K562 (cell line): ENCODE data around the gene LGALS3. TPM values are rescaled to one million over a fixed set of nuclear protein-coding genes. Genes with fewer than 3 reads are reported as not detected.

ENCODE experiments used
- ATAC-seq: fragments of 200-7000 bp; cut with Tn5 transposase; 3 replicates; pipeline ENCODE4 v1.9.1; 2020; ENCODE audit warnings: moderate library complexity
- BruUV-seq: library from RNA; stranded (reverse); fragments of 400-500 nt; replicated peaks from 2 replicates; lab custom pipeline; 2021; lab: Mats Ljungman, UMichigan
- CTCF ChIA-PET: fragments of 300-600 bp; formaldehyde crosslinking; extraction: SDS; loops from one replicate; lab custom pipeline; 2021; ENCODE audit warnings: low intra/inter-chr PET ratio; lab: Yijun Ruan, JAX
- POLR2A ChIA-PET: fragments of 300-600, 350-650 bp; sonication (Branson Sonifier 250); formaldehyde crosslinking; extraction: SDS; loops from one replicate; lab custom pipeline; 2021; ENCODE audit warnings: antibody characterized with exemption, inconsistent platforms; lab: Yijun Ruan, JAX
- DNase-seq, 4 experiments: peaks; one replicate each; pipeline versions ENCODE4 v3.0.0 to v3.0.0-alpha.2; 2011 to 2018; ENCODE audit warnings: low spot score in 3 of 4, mixed read lengths in 3 of 4; ENCODE audit errors: extremely low read depth in 1 of 4
- FAIRE-seq: peaks from 2 replicates; lab custom pipeline; 2011; peaks lifted over from hg19 to GRCh38; lab: Jason Lieb, UNC
- H2AFZ ChIP-seq: 2 replicates; pipeline ENCODE4 v1.6.0; 2011; ENCODE audit warnings: low read depth, low read length, control low read depth, inconsistent platforms
- H3K27ac ChIP-seq: fragments of 200-600 bp; 3 replicates; pipeline ENCODE4 v1.8.0; 2011; ENCODE audit warnings: low read depth, mild to moderate bottlenecking, control low read depth, inconsistent platforms, low read length, moderate library complexity, mixed read lengths; ENCODE audit errors: extremely low read depth
- H3K27me3 ChIP-seq, 2 experiments: fragments of 300-600 bp in 1 of 2; 2 replicates in 1 of 2; 3 replicates in 1 of 2; pipeline versions ENCODE4 v1.6.0 to v1.8.0; 2011; ENCODE audit warnings: inconsistent platforms in 2 of 2, low read length in 2 of 2, mild to moderate bottlenecking in 1 of 2, mixed read lengths in 1 of 2, moderate library complexity in 1 of 2; ENCODE audit not compliant: control insufficient read depth in 2 of 2, insufficient read depth in 2 of 2
- H3K36me3 ChIP-seq: fragments of 300-600 bp; 3 replicates; pipeline ENCODE4 v1.8.0; 2011; ENCODE audit warnings: mild to moderate bottlenecking, low read length, inconsistent platforms; ENCODE audit not compliant: control insufficient read depth, insufficient read depth
- H3K4me1 ChIP-seq, 2 experiments: fragments of 200-600 bp in 1 of 2; replicated peaks in 1 of 2; 2 replicates in 1 of 2; 3 replicates in 1 of 2; pipeline versions ENCODE4 v1.5.1 to v1.8.0; 2011; ENCODE audit warnings: inconsistent platforms in 2 of 2, low read length in 2 of 2, mild to moderate bottlenecking in 1 of 2, mixed read lengths in 1 of 2, moderate library complexity in 1 of 2; ENCODE audit not compliant: control insufficient read depth in 2 of 2, insufficient read depth in 2 of 2
- H3K4me2 ChIP-seq: 2 replicates; pipeline ENCODE4 v1.6.1; 2011; ENCODE audit warnings: low read length, control low read depth, inconsistent platforms, mixed read lengths; ENCODE audit not compliant: insufficient read depth
- H3K4me3 ChIP-seq: fragments of 200-600 bp; sonication (generic), shearing (Covaris generic); 2 replicates; pipeline ENCODE4 v1.5.1; 2016; ENCODE audit warnings: control low read depth, inconsistent platforms
- H3K79me2 ChIP-seq: fragments of 200-600 bp; 3 replicates; pipeline ENCODE4 v1.8.0; 2011; ENCODE audit warnings: low read length, inconsistent platforms; ENCODE audit not compliant: control insufficient read depth, insufficient read depth
- H3K9ac ChIP-seq, 2 experiments: 2 replicates each; pipeline versions ENCODE4 v1.6.0 to v1.6.1; 2011; ENCODE audit warnings: low read depth in 2 of 2, low read length in 2 of 2, control low read depth in 1 of 2, inconsistent platforms in 1 of 2, mild to moderate bottlenecking in 1 of 2, mixed read lengths in 1 of 2; ENCODE audit not compliant: insufficient read depth in 1 of 2
- H3K9me1 ChIP-seq: one replicate; pipeline ENCODE4 v1.6.0; 2011; ENCODE audit warnings: inconsistent platforms, mild to moderate bottlenecking, low read length, moderate library complexity; ENCODE audit not compliant: control insufficient read depth, insufficient read depth
- H3K9me3 ChIP-seq: replicated peaks from 2 replicates; pipeline ENCODE4 v1.5.1; 2011; ENCODE audit warnings: low read depth, low read length, inconsistent platforms; ENCODE audit not compliant: control insufficient read depth, insufficient read depth
- H4K20me1 ChIP-seq: replicated peaks from 2 replicates; pipeline ENCODE4 v1.6.1; 2011; ENCODE audit warnings: low read length, inconsistent platforms, mixed read lengths; ENCODE audit not compliant: control insufficient read depth, insufficient read depth
- CEBPB ChIP-seq: fragments of 450-650 bp; IDR thresholded peaks from 2 replicates; pipeline ENCODE4 v1.6.1; 2016; ENCODE audit warnings: missing genetic modification characterization, missing compliant biosample characterization
- E2F3 ChIP-seq: fragments of 250-450 bp; sonication (Bioruptor Pico); IDR thresholded peaks from 2 replicates; pipeline ENCODE4 v1.4.0; 2020; ENCODE audit warnings: mild to moderate bottlenecking
- ETV1 ChIP-seq: fragments of 450-650 bp; conservative IDR thresholded peaks from 2 replicates; pipeline ENCODE4 v1.6.1; 2016; ENCODE audit warnings: missing genetic modification characterization, control low read depth, low read depth, missing compliant biosample characterization
- L3MBTL2 ChIP-seq: fragments of 450-650 bp; IDR thresholded peaks from 2 replicates; pipeline ENCODE4 v1.6.1; 2016; ENCODE audit warnings: mild to moderate bottlenecking, moderate library complexity
- MTA2 ChIP-seq: fragments of 450-650 bp; IDR thresholded peaks from 2 replicates; pipeline ENCODE4 v1.6.1; 2016; ENCODE audit warnings: low read depth
- NUFIP1 ChIP-seq: fragments of 450-650 bp; IDR thresholded peaks from 2 replicates; pipeline ENCODE4 v1.6.1; 2018; ENCODE audit not compliant: partially characterized antibody
- PTTG1 ChIP-seq: fragments of 450-650 bp; IDR thresholded peaks from 2 replicates; pipeline ENCODE4 v1.6.1; 2016; ENCODE audit warnings: low read depth, mild to moderate bottlenecking, missing genetic modification characterization, missing compliant biosample characterization
- SIRT6 ChIP-seq: IDR thresholded peaks from one replicate; pipeline ENCODE4 v1.6.1; 2012; ENCODE audit warnings: low read depth, mild to moderate bottlenecking, control low read depth, inconsistent platforms, low read length, moderate library complexity
- TCF3 ChIP-seq: sonication (generic); formaldehyde crosslinking; IDR thresholded peaks from 2 replicates; pipeline ENCODE4 v1.4.0; 2020; ENCODE audit warnings: mild to moderate bottlenecking, missing genetic modification reagents
- ZNF140 ChIP-seq: fragments of 250-450 bp; sonication (Bioruptor Pico); IDR thresholded peaks from 2 replicates; pipeline ENCODE4 v1.8.0; 2021; ENCODE audit warnings: moderate library complexity, mild to moderate bottlenecking, inconsistent platforms
- ZNF184 ChIP-seq: sonication (generic); formaldehyde crosslinking; IDR thresholded peaks from 2 replicates; pipeline ENCODE4 v1.5.0; 2020; ENCODE audit warnings: missing genetic modification reagents
- WGBS: fragments of 100-300 bp; shearing (Covaris generic); methylation state at CpG from one replicate; pipeline ENCODE4 v1.1.6; 2016; ENCODE audit warnings: low coverage, mixed read lengths; ENCODE audit not compliant: insufficient coverage; ENCODE audit errors: missing lambda C conversion rate; 5-methylcytosine and 5-hydroxymethylcytosine counted together
- in situ Hi-C: fragments of 300-500 bp; cut with MboI; formaldehyde crosslinking; loops from 4 replicates; pipeline ENCODE4 v1.15.0; 2018; ENCODE audit warnings: inconsistent platforms, mixed read lengths
- intact Hi-C: fragments of 100-400 bp; cut with micrococcal nuclease; formaldehyde crosslinking; loops from 2 replicates; pipeline ENCODE4 v1.14.2; 2022
- polyA plus RNA-seq, 8 experiments: library from polyadenylated mRNA; depleted of rRNA in 4 of 8; stranded (reverse) in 5 of 8; unstranded in 3 of 8; fragments of >200 nt; fragmentation: Nextera tagmentation in 2 of 8; fragmentation: Illumina TruSeq in 1 of 8; extraction: Ambion mirVana in 2 of 8; extraction: Trizol in 1 of 8; gene quantifications; 2 replicates each; pipeline versions ENCODE4 v1.2.1 to v1.2.3, GENCODE V29; 2011 to 2014; ENCODE audit warnings: inconsistent platforms in 1 of 8, missing spikeins in 1 of 8
- total RNA-seq, 7 experiments: library from RNA; depleted of rRNA in 6 of 7; stranded (reverse); fragments of >200 nt in 6 of 7; fragmentation: Illumina TruSeq in 2 of 7; extraction: Trizol in 2 of 7; gene quantifications; 2 replicates each; pipeline versions ENCODE4 v1.2.1 to v1.2.3, GENCODE V29; 2011 to 2021; ENCODE audit warnings: low replicate concordance in 1 of 7
- TF ChIP-seq, protein P1 (sequence below): fragments of 250-450 bp; sonication (Bioruptor Pico); IDR thresholded peaks from 2 replicates; pipeline ENCODE4 v1.8.0; 2022; ENCODE audit warnings: inconsistent platforms, mild to moderate bottlenecking, moderate library complexity, borderline replicate concordance
- TF ChIP-seq, protein P2 (sequence below): sonication (generic); formaldehyde crosslinking; IDR thresholded peaks from 2 replicates; pipeline ENCODE4 v1.8.0; 2022; ENCODE audit warnings: mild to moderate bottlenecking, missing genetic modification reagents
- TF ChIP-seq, protein P3 (sequence below): IDR thresholded peaks from 2 replicates; pipeline ENCODE4 v1.6.1; 2012; ENCODE audit warnings: low read depth, low read length, improper control_type of control experiment, borderline replicate concordance
- TF ChIP-seq, protein P4 (sequence below): sonication (generic); formaldehyde crosslinking; IDR thresholded peaks from 2 replicates; pipeline ENCODE4 v1.4.0; 2020; ENCODE audit warnings: mild to moderate bottlenecking, missing genetic modification reagents

Gene LGALS3
- total and polyA plus RNA-seq, 9 of the 15 experiments (the other 6 are each of a cell fraction or from before 2014, with no cell fraction given) = 0.04 to 1.9 (median 1.1) TPM

DNA sequence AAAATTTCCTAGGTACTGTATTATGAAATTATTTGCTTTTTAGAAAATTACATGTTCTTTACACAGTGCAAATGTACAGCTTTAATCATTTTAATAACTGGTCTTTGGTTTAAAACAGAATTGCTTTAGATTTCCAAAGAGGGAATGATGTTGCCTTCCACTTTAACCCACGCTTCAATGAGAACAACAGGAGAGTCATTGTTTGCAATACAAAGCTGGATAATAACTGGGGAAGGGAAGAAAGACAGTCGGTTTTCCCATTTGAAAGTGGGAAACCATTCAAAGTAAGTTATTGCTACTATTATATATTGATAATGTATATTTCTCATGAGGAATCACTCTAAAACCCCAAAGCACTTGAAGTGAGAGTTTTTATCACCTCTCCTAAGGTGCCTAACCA is 13.4 kb downstream of the LGALS3 start:
- Histone ChIP-seq H3K9me3 (no peaks in the 10 kb centered on the region), H3K27ac (no peak overlapping the region), H3K9me1 (no peaks in the 10 kb centered on the region), H3K27me3 (no peaks in the 10 kb centered on the region), H3K4me2 (no peak overlapping the region), H3K79me2 (no peaks in the 10 kb centered on the region), H3K4me1 (peaks cover 0 to 4% of the 10 kb centered on the region in 2 experiments; a peak in 1 of 5 replicates), H3K36me3 (peaks cover 29% of the 10 kb centered on the region; the same call in 2 of the 3 replicates), H4K20me1 (no peaks in the 10 kb centered on the region), H3K9ac (no peak overlapping the region), H3K4me3 (no peak overlapping the region), H2AFZ (no peak overlapping the region)
- no peak for DNase-seq
- ChIA-PET CTCF (no interaction called here), POLR2A (no interaction called here)
- 81% methylated on average over 2 of the region's 2 CpGs for WGBS
- no peak for FAIRE-seq
- in situ Hi-C loops = no loop called here
- ATAC-seq = no peak
- BruUV-seq = no TSS peak
- intact Hi-C loops = no loop called here
- no peak for TF ChIP-seq NUFIP1
- no peak for TF ChIP-seq PTTG1
- TF ChIP-seq, protein P1, sequence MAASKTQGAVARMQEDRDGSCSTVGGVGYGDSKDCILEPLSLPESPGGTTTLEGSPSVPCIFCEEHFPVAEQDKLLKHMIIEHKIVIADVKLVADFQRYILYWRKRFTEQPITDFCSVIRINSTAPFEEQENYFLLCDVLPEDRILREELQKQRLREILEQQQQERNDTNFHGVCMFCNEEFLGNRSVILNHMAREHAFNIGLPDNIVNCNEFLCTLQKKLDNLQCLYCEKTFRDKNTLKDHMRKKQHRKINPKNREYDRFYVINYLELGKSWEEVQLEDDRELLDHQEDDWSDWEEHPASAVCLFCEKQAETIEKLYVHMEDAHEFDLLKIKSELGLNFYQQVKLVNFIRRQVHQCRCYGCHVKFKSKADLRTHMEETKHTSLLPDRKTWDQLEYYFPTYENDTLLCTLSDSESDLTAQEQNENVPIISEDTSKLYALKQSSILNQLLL (CRISPR knock-in tag) = no peak
- TF ChIP-seq ZNF184 (CRISPR knock-in tag) = no peak
- TF ChIP-seq L3MBTL2 = no peak
- TF ChIP-seq, protein P2, sequence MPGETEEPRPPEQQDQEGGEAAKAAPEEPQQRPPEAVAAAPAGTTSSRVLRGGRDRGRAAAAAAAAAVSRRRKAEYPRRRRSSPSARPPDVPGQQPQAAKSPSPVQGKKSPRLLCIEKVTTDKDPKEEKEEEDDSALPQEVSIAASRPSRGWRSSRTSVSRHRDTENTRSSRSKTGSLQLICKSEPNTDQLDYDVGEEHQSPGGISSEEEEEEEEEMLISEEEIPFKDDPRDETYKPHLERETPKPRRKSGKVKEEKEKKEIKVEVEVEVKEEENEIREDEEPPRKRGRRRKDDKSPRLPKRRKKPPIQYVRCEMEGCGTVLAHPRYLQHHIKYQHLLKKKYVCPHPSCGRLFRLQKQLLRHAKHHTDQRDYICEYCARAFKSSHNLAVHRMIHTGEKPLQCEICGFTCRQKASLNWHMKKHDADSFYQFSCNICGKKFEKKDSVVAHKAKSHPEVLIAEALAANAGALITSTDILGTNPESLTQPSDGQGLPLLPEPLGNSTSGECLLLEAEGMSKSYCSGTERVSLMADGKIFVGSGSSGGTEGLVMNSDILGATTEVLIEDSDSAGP = no peak
- TF ChIP-seq E2F3 (CRISPR knock-in tag) = no peak
- TF ChIP-seq, protein P3, sequence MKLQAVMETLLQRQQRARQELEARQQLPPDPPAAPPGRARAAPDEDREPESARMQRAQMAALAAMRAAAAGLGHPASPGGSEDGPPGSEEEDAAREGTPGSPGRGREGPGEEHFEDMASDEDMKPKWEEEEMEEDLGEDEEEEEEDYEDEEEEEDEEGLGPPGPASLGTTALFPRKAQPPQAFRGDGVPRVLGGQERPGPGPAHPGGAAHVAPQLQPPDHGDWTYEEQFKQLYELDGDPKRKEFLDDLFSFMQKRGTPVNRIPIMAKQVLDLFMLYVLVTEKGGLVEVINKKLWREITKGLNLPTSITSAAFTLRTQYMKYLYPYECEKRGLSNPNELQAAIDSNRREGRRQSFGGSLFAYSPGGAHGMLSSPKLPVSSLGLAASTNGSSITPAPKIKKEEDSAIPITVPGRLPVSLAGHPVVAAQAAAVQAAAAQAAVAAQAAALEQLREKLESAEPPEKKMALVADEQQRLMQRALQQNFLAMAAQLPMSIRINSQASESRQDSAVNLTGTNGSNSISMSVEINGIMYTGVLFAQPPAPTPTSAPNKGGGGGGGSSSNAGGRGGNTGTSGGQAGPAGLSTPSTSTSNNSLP = no peak
- TF ChIP-seq MTA2 = no peak
- no peak for TF ChIP-seq SIRT6
- no peak for TF ChIP-seq ETV1 (tag)
- TF ChIP-seq, protein P4, sequence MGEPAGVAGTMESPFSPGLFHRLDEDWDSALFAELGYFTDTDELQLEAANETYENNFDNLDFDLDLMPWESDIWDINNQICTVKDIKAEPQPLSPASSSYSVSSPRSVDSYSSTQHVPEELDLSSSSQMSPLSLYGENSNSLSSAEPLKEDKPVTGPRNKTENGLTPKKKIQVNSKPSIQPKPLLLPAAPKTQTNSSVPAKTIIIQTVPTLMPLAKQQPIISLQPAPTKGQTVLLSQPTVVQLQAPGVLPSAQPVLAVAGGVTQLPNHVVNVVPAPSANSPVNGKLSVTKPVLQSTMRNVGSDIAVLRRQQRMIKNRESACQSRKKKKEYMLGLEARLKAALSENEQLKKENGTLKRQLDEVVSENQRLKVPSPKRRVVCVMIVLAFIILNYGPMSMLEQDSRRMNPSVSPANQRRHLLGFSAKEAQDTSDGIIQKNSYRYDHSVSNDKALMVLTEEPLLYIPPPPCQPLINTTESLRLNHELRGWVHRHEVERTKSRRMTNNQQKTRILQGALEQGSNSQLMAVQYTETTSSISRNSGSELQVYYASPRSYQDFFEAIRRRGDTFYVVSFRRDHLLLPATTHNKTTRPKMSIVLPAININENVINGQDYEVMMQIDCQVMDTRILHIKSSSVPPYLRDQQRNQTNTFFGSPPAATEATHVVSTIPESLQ (CRISPR knock-in tag) = no peak
- TF ChIP-seq TCF3 (CRISPR knock-in tag) = no peak
- no peak for TF ChIP-seq ZNF140 (CRISPR knock-in tag)
- no peak for TF ChIP-seq CEBPB
